GM21390 (cell line): ENCODE measurements around the gene STYK1.
A peak's percentile ranks its signal among the peaks of the same experiment; 100 is the strongest.

Experiments
- ATAC-seq: cut with Tn5 transposase; IDR thresholded peaks from one replicate; pipeline ENCODE4 v1.9.1; 2021; ENCODE audit not compliant: unreplicated experiment

Gene STYK1, protein sequence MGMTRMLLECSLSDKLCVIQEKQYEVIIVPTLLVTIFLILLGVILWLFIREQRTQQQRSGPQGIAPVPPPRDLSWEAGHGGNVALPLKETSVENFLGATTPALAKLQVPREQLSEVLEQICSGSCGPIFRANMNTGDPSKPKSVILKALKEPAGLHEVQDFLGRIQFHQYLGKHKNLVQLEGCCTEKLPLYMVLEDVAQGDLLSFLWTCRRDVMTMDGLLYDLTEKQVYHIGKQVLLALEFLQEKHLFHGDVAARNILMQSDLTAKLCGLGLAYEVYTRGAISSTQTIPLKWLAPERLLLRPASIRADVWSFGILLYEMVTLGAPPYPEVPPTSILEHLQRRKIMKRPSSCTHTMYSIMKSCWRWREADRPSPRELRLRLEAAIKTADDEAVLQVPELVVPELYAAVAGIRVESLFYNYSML

DNA sequence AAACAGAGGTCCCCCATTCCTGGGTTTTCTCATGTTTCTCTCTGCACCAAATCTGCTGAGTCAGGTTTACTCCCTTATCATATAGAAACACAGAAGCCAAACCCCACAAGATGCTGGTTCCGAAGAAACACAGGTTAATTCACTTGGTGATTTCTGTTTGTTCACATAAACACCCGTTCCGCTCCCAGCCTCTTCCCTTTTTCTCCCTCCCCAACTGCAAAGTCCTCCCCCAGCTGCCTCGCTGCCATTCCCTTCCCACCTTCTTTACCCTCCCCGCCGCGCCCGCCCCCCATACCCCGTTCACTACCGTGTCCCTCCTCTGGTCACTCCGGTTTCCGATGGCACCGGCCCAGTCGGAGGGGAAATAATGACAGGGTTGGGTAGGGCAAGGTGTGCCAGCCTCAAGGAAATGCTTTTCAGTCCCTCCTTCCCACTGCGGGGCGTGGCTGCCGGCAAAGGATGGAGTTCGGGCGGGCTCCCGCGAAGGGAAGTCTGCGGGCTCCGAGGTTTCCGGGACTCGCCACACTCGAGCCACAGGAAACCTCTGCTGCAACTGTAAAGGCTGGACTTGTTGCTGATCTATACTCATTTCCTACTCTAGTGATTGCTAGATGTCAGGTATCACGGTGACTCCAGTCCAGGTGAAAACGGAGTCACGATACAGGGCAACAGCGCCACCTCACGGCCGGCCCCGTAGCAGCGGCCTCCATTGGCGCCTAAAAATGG, at the start of gene STYK1:
Gene STYK1 (minus strand): TSS at position 394 of the 726 bp plus-strand sequence. CDS start 39,434 bp downstream, outside the sequence.
- ATAC-seq, result peak; percentile 78

DNA sequence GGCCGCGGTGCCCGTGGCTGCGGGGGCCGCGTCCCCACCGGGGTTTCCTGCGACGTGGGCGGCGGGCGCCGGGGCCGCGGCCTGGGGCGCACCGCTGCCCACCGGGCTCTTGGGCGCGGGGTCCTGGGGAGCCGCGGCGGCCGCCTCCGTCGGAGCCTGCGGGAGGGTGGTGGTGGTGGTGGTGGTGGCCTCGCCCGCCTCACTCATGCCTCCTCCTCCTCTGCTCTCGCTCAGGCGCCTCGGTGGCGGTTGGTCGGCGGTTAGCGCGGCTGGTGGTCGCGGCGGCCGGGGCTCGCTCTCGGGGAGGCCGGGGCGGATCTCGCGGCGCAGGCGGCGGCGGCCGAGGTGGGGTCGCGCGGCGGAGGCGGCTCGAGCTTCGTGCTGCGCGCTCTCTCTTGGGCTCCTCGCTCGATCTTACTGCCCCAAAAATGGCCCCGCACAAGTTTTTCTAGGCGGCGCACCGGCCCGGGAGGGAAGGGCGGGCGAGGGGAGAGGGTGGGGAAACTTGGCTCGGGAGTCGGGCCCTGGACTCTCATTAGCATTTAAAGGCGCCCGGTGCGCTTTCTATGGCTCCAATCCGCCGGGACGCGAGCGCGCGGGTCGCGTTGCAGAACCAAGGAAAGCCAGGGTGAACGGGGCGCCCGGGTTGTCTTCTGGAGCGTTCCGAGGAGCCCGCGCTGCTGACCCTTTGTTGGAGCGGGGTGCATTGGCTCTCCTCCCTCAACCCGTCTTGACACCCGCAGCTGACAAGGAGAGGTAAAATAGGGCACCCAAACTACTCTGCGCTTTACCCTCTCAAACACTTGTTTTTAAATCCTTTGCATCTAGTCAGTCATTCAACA, 49.3 kb upstream of the STYK1 start, which contains the start of gene YBX3:
Gene YBX3 (minus strand): TSS at position 419 of the 842 bp plus-strand sequence. CDS start 212 bp downstream, at position 207.
- ATAC-seq, result peak; percentile 43

DNA sequence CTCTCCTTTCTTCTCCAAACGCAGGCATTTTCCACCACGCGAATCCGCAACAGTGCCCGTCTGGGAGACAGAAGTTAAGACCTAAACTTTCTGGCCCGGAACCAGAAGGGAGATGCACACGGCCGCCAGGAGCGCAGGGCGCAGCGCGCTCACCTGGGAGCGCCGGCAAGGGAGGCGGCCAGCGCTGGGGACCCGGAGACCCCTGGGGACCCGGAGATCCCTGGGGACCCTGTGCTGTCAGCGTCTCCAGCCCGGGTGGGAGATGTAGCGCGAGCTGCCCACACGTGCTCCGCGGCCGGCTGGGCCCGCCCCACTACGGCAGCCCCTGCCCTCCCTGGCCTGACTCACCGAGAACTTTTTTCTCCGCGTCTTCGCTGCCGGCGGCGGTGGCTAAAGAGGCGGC, 48.7 kb upstream of the STYK1 start:
- ATAC-seq, result peak; percentile 45

DNA sequence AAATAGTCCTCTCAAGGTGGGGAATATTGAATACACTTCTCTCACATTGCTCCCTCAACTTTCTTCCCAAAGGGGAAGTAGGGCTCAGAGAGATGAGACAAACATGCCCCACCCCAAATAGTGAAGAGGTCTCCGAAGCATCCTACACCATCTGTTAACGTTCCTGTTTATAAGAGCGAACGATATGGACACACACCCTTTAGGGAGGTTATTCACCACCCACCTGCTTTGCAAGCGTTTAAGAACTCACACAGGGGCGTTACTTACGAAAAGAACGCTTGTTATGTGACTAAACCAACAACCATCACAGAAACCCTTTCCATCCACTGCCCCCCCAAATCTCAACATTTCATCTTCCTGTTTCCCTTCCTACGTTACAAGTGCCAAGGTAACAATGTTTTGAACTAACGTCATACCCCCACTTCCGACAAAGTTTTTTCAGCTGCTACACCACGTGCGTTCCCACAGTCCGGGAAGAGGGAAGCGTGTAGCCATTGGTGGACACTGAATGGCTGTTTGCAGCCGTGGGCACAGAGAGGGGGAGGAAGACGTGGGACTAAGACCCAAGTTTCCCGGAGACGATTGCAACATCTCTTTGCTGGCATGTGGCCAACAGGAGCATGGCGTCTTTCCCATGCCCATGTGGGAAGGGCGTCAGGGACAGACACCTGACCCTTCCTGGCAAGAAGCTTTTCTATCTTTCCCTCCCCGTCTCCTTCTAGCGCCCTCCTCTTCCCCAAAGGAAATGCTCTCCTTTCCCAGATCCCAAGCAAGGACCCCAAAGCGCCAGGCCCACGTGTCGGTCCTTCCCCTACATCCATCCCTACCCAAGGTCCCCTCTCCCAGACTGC, 48.0 kb upstream of the STYK1 start:
- no peak for ATAC-seq

DNA sequence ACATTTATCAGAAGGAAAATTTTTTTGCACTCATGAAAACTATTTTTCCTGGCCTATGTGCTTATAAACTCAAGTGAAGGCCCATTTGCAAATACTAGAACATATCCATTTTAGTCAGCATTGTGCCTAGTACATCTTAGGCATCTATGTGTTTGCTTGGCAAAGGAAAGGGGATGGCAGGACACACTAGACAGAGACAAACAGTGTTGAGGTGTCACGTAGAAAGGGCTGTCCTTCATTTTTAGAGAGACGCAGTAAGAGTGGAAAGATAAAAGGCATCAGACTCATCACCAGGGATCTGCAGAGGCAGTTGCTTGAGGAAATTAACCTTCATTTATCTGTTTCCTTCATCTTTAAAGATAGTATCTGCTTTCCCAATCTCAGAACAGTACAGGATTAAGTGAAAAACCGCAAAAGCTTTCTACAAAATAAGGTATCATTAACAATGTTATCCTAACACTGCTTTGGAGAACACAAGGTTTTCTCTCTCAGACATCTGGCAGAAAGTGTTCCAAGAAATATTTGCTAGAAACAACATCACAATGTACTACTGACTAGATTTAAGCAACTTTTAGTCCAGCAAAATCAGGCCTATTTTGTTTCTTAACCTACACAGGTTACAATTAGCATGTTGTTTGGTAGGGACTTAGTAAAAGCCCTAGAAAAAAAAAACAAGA, 47.3 kb upstream of the STYK1 start:
- no peak for ATAC-seq

DNA sequence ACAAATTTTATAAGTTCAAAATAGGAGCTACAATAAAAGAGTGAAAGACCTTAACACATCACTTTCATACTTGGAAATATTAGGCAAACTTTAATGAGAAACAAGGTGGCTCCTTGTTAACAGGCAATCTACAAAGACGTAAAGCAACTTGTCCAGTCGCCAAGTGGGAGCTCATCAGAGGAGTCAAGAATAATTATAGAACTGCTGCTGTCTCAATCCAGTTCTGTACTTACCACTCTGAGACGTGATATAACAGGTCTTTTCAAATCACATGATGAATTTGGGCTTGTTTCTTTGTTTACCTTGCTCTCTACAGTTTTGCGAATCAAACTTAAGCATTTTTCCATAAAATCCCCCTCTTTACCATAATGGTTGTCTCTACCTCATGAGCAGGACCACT, 45.6 kb upstream of the STYK1 start:
- no peak for ATAC-seq

DNA sequence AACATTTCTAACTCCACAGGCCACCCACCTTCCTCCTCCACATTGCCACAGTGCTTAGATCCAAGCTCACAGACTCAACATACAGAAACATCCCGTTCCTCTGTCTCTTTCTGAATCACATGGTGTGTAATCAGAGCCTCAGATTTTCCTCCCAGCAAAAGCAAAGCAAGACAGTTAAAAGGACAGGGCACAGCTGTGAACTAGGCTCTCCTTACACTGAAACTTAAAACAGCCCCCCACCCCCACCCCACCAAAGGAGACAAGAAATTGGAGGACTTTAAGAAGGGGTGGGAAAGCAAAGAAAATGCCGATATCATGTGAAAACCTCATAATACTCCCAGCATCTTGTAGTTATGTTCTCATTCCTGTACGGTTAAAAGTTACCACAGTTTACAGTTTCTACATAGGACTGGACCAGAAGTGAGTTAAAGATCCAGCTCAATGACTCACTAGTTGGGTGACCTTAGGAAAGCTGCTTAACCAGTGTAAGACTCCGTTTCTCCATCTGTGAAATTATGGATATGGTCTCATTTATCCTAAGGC, 44.5 kb upstream of the STYK1 start:
- no peak for ATAC-seq

DNA sequence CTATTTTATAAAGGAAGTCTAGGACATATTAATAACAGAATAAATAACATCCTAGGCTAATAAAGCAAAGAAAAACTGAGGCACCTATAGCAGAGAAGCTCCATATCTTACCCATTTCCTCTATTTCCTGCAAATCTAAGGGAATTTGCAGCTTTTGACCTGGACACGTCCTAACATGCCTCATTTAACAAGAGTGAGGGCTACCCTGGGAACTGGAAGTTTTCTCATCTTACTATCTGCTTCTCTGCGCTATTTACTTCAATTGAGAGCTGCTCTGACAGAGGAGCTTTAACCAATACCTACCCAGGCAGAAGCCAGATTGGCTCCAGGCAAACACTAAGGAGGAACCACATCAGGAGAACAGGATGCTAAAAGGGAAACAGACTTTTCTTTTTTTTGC, 43.6 kb upstream of the STYK1 start:
- ATAC-seq, result no peak

DNA sequence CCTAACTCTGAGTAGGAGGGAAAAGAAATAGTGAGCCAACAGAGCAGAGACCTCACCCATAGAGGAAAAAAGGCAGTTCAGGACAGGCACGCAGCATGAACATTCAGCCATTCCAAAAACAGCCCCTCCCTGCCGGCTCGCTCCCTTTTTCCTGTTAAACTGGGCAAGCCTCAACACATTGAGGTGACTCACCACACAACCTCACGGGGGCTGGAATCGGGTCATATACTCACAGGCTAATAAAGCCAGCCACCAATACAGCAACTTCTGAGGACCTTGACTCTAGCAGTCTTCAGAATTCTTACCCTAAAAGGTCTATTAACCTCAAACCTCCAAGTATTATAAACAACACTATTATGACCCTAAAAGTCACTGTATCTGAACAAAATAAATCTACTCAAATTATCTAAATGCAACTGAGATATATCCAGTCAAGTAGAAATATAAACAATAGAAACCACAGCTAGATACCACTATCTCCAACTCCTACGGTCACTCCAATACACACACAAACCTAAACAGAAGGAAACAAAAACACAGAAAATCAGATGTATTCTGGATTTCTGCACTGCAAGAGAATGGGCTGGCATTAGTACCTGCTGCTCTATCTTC, 43.0 kb upstream of the STYK1 start:
- no peak for ATAC-seq

DNA sequence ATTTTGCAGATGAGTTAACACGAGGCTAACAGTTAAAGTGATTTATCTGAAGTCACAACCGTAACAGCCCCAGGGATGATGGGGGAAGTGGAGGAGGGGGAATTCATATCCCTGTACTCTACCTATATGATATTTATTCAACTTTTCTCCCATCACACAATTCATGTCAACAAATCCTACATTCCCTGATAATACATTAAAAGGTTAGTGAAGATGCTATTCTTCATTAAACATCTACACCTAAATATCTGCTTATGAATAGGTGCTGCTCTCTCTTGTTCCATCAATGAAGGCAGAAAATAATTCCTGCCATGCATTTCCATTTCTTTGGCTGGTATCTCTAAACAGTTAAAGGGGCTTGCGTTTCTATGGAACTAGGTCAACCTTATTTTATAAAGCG, 42.4 kb upstream of the STYK1 start:
- ATAC-seq, result no peak

DNA sequence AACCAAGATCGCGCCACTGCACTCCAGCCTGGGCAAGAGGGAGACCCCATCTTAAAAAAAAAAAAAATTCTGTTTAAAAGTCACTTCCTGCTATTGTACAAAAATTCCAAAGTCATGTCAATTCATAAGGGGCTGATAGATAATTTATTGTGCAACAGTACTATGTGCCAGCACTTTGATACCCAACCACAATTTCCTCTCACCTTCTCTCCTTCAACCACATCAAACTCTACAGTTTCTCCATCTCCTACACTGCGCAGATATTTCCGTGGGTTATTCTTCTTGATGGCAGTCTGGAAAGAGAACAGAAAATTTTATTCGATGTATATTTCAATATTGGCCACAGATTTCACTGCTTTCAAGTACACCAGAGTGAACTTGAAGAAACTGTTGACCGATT, 41.6 kb upstream of the STYK1 start:
- no peak for ATAC-seq

DNA sequence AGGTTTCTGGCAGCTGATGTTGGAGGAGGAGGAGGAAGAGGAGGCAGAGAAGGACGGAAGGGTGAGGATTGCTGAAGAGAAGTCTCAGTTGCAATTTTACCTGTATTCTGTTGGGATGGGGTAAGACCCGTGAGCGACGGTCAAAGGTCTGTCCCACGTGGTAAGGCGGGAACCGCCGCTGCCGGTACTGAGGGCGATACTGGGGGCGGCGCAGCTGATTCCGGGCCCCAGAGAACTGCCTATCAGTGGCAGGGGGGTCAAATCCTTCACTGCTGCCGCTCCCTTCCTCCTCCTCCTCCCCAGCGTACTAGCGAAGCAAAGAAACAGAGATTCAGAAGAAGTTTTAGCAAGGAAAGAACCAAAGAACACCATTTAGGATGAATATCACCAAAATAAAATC, 36.0 kb upstream of the STYK1 start:
- no peak for ATAC-seq

DNA sequence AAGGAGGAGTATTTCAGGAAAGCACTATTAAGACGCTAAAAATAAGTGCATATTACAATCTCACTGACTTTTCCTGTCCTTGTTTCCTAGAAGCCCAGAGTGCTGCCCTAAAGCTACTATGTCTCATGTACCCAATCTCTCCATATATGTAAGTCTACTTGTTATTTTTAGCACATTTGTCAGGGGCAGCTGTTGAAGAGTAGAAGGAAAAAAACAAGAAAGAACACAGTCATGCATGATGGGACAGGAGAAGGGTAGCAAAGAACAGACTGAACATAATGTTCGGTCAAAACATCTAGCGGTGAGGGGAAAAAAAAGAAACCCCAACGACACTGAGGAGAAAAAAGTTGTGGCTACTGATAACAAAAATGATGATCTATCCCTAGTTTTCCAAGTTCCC, 35.0 kb upstream of the STYK1 start:
- ATAC-seq, result no peak

DNA sequence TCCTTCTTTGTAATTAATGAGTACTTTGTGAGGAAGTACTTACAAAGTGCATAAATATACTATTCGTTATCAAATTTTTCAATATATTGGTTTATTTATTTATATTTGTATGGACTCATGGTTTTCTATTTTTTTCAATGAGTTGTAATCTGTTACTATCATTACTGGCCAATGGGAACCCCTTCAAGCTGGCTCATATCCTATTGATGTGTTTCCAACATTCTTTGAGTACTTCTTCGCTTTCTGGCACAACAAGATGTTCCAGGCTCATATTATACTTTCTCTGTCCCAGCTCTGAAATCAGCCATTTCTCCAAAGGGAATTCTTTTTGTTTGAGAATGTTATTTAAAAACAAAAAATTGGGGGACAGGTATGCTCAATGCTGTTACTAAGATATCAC, 31.8 kb upstream of the STYK1 start:
- ATAC-seq, result no peak

DNA sequence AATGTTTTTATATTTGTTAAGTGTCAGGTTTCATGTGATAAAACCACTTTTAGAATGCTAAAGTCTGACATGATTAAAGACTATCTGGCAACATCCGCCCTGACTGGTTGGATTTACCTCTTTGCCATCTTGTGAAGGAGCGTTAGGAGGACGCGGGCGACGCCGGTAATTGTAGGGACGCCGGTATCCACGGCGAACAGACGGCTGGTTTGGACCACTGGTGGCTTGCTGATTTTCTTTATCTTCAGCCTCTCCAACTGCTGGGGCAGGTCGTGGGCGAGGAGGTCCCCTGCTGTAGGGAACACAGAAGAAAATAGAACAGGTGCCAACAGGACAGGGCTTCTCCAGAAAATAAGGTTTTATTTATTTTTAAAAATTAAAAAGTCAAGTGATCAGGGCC, 28.0 kb upstream of the STYK1 start:
- peak; percentile 7 for ATAC-seq

DNA sequence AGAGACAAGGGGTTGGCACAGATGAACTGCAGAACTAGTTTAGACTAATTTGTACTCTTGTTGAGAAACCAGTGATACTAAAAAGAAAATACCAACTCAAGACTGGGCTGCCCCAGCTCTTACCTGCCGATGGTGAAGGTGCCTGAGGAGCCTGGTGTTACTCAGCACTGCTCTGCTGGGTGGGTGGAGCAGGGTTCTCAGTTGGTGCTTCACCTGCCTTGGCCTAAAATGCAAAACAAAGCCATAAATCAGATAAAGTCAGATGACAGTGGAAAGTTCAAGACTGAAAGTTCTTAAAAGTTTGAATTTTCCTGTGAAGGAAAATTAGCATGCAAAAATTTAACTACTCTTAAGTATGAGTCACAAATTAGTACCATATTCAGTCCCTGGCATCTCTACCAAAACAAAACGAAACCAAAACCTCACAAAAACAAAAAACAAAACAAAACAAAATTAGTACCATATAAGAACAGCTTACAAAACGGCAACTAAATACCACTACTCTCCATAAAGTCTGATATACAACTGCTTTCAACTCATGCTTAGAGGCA, 27.4 kb upstream of the STYK1 start:
- peak; percentile 75 for ATAC-seq

DNA sequence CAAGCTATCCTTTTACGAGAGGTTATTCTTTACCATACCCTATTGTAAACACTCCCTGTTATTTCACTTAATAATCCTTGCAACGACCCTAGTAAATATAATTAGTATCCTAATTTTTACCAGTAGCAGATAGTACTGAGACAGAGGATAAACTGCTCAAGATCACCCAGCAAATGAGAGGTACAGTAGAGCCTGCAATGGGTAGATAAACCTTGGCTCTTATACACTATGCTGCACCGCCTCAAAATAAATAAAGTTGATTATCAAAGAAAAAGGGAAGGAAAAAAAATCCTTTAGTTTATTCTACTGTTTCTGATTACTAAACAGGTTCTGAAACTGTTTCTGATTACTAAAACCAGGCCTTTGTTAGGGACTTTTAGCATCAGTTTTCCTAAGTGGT, 26.7 kb upstream of the STYK1 start:
- peak; percentile 15 for ATAC-seq

DNA sequence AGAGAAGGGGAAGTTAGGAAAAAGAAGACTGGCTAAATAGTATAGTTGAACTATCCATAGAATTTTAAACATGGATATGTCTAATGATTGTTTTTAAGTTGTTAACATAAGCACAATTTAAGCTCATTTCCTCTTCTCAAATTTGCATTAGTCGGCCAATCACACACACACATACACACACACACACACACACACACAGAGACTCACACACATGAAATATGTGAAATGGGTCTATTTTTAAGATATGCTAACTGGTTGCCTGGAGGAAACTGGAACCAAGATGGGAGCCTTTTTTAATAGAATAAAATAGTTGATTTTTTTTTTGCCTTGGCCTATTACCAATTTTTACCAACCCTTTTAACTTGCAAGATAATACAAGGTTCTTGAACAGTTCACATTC, 24.0 kb upstream of the STYK1 start:
- ATAC-seq, result no peak

DNA sequence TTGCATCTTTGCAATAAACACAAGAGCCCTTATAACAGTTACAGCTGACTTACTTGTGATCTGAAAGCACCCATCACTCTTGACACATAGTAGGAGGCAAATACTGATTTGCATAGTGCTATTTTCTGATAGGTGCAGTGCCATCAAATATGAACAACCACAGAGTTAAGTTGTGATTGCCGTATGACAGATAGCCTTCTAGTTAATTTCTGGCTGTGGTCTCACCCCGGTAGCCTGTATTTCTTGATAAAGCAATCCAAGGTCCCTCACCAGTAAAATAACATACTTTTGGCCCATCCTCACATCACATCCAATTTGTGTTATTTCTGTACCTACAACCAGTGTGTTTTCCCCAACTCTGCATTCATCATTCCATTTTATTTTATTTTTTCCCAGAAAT, 23.3 kb upstream of the STYK1 start:
- no peak for ATAC-seq
